PC-3 (cell line): ENCODE results near the gene FUT7.

ENCODE experiments used
- EZH2 ChIP-seq: fragments of 300-600 bp; sonication (generic); IDR thresholded peaks from one replicate; pipeline ENCODE4 v1.6.1; 2017; ENCODE audit warnings: antibody characterized with exemption, mild to moderate bottlenecking, low read length; ENCODE audit not compliant: unreplicated experiment
- EZH2phosphoT487 ChIP-seq: fragments of 300-600 bp; sonication (generic); IDR thresholded peaks from 2 replicates; pipeline ENCODE4 v1.6.1; 2018; ENCODE audit warnings: mild to moderate bottlenecking, antibody characterized with exemption, low read length, borderline replicate concordance
- TF ChIP-seq, protein P1 (sequence below): fragments of 300-600 bp; sonication (generic); conservative IDR thresholded peaks from 2 replicates; pipeline ENCODE4 v1.5.1; 2017; ENCODE audit warnings: antibody characterized with exemption, low read depth, mild to moderate bottlenecking, low read length

DNA sequence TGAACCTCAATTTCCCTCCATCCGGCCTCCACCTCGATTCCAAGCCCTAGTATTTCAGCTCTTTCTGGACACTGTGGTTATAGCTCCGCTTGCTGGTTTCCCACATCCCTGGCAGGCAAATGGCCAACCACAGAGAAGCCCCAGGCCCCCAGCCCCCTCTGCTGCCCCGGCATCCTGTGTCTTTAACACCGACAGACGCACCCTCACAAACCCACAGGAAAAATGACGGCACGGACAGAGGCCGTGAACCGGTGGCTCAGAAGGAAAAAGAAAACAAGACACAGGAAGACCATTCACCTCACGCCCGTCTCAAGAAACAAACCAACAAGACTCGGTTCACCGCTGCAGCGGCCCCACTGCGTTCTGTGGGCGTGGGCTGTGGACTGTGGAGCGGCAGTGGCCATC is 34.1 kb downstream of the FUT7 start:
- TF ChIP-seq, protein P1, sequence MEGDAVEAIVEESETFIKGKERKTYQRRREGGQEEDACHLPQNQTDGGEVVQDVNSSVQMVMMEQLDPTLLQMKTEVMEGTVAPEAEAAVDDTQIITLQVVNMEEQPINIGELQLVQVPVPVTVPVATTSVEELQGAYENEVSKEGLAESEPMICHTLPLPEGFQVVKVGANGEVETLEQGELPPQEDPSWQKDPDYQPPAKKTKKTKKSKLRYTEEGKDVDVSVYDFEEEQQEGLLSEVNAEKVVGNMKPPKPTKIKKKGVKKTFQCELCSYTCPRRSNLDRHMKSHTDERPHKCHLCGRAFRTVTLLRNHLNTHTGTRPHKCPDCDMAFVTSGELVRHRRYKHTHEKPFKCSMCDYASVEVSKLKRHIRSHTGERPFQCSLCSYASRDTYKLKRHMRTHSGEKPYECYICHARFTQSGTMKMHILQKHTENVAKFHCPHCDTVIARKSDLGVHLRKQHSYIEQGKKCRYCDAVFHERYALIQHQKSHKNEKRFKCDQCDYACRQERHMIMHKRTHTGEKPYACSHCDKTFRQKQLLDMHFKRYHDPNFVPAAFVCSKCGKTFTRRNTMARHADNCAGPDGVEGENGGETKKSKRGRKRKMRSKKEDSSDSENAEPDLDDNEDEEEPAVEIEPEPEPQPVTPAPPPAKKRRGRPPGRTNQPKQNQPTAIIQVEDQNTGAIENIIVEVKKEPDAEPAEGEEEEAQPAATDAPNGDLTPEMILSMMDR: no peak
- TF ChIP-seq EZH2 (no peak), EZH2phosphoT487 (no peak)
